CD14-positive monocyte (primary cell): ENCODE data around the gene DAGLA. TPM values are rescaled to one million over a fixed set of nuclear protein-coding genes. Genes with fewer than 3 reads are reported as not detected.

Experiments
- DNase-seq, 3 donors: peaks; one replicate each; pipeline ENCODE4 v3.0.0-alpha.2; 2011 to 2022
- H2AFZ ChIP-seq: 2 replicates; pipeline ENCODE4 v1.6.0; 2012; ENCODE audit warnings: mild to moderate bottlenecking, low read depth, low read length, inconsistent platforms; ENCODE audit not compliant: insufficient read depth, poor library complexity, severe bottlenecking
- H3K27ac ChIP-seq, 2 donors: 1 replicate in 1 of 2; 2 replicates in 1 of 2; pipeline ENCODE4 v1.5.1; 2012 to 2013; ENCODE audit warnings: low read length in 2 of 2, control low read depth in 1 of 2, inconsistent platforms in 1 of 2, low read depth in 1 of 2, mild to moderate bottlenecking in 1 of 2
- H3K27me3 ChIP-seq, 2 donors: one replicate each; pipeline versions ENCODE4 v1.6.0 to v1.6.1; 2011 to 2013; ENCODE audit warnings: low read length in 2 of 2; ENCODE audit not compliant: control insufficient read depth in 2 of 2, insufficient read depth in 2 of 2
- H3K36me3 ChIP-seq, 2 donors: replicated peaks in 1 of 2; 1 replicate in 1 of 2; 2 replicates in 1 of 2; pipeline versions ENCODE4 v1.5.1 to v1.6.1; 2012 to 2013; ENCODE audit warnings: low read length in 2 of 2, control low read depth in 1 of 2, inconsistent platforms in 1 of 2, mild to moderate bottlenecking in 1 of 2; ENCODE audit not compliant: insufficient read depth in 2 of 2, control insufficient read depth in 1 of 2
- H3K4me1 ChIP-seq, 2 donors: 1 replicate in 1 of 2; 2 replicates in 1 of 2; pipeline versions ENCODE4 v1.5.1 to v1.6.1; 2012 to 2013; ENCODE audit warnings: low read length in 2 of 2, control low read depth in 1 of 2, inconsistent platforms in 1 of 2, mild to moderate bottlenecking in 1 of 2, moderate library complexity in 1 of 2; ENCODE audit not compliant: insufficient read depth in 2 of 2, control insufficient read depth in 1 of 2
- H3K4me2 ChIP-seq: replicated peaks from 2 replicates; pipeline ENCODE3; 2012; ENCODE audit warnings: low read length, moderate library complexity, mild to moderate bottlenecking; ENCODE audit not compliant: poor library complexity, severe bottlenecking; ENCODE audit errors: extremely low read depth
- H3K4me3 ChIP-seq, 3 experiments: fragments of 200-600 bp in 1 of 3; sonication (generic) in 1 of 3; replicated peaks in 1 of 3; 1 replicate in 2 of 3; 2 replicates in 1 of 3; pipeline ENCODE4 v1.5.1; 2011 to 2013; ENCODE audit warnings: low read length in 3 of 3, mild to moderate bottlenecking in 3 of 3, control low read depth in 2 of 3, low read depth in 2 of 3, inconsistent platforms in 1 of 3, moderate library complexity in 1 of 3
- H3K79me2 ChIP-seq: 2 replicates; pipeline ENCODE4 v1.6.0; 2012; ENCODE audit warnings: mild to moderate bottlenecking, control low read depth, inconsistent platforms, low read length, moderate library complexity; ENCODE audit not compliant: insufficient read depth
- H3K9ac ChIP-seq: 2 replicates; pipeline ENCODE4 v1.6.0; 2017; ENCODE audit warnings: low read length, mild to moderate bottlenecking; ENCODE audit not compliant: insufficient read depth, poor library complexity, severe bottlenecking
- H3K9me3 ChIP-seq, 2 donors: replicated peaks in 1 of 2; 1 replicate in 1 of 2; 2 replicates in 1 of 2; pipeline versions ENCODE4 v1.5.1 to v1.6.1; 2012 to 2013; ENCODE audit warnings: low read length in 2 of 2, control low read depth in 1 of 2; ENCODE audit not compliant: control insufficient read depth in 1 of 2, insufficient read depth in 1 of 2
- H4K20me1 ChIP-seq: 2 replicates; pipeline ENCODE4 v1.6.0; 2012; ENCODE audit warnings: mild to moderate bottlenecking, low read length, control low read depth, moderate library complexity; ENCODE audit not compliant: insufficient read depth
- H3K27ac Mint-ChIP-seq, 7 donors: one replicate each; pipeline ENCODE4 v1.8.0; 2020; ENCODE audit warnings: mild to moderate bottlenecking in 7 of 7, mixed read lengths in 7 of 7, moderate library complexity in 6 of 7, inconsistent platforms in 2 of 7
- H3K27me3 Mint-ChIP-seq, 3 donors: one replicate each; pipeline ENCODE4 v1.8.0; 2021 to 2022; ENCODE audit warnings: low read depth in 3 of 3, mild to moderate bottlenecking in 3 of 3, mixed read lengths in 3 of 3, moderate library complexity in 3 of 3, inconsistent platforms in 1 of 3
- H3K36me3 Mint-ChIP-seq, 2 donors: one replicate each; pipeline ENCODE4 v1.8.0; 2020; ENCODE audit warnings: mixed read lengths in 2 of 2, inconsistent platforms in 1 of 2, mild to moderate bottlenecking in 1 of 2
- H3K4me1 Mint-ChIP-seq: one replicate; pipeline ENCODE4 v1.8.0; 2020; ENCODE audit warnings: mild to moderate bottlenecking, mixed read lengths
- H3K4me3 Mint-ChIP-seq, 2 donors: one replicate each; pipeline ENCODE4 v1.8.0; 2020; ENCODE audit warnings: mild to moderate bottlenecking in 2 of 2, mixed read lengths in 2 of 2, moderate library complexity in 1 of 2
- H3K9me3 Mint-ChIP-seq, 7 donors: one replicate each; pipeline ENCODE4 v1.8.0; 2020 to 2022; ENCODE audit warnings: mixed read lengths in 7 of 7, mild to moderate bottlenecking in 6 of 7, moderate library complexity in 6 of 7, inconsistent platforms in 2 of 7
- WGBS: methylation state at CpG from one replicate; pipeline ENCODE4 v1.1.5; 2013; ENCODE audit warnings: missing lambda C conversion rate; ENCODE audit not compliant: insufficient coverage; 5-methylcytosine and 5-hydroxymethylcytosine counted together
- intact Hi-C, 2 donors: fragments of 100-400 bp; cut with micrococcal nuclease; formaldehyde crosslinking; loops; one replicate each; pipeline versions ENCODE4 v1.15.0 to v1.15.1; 2023
- polyA plus RNA-seq, 3 donors: library from polyadenylated mRNA; depleted of rRNA in 1 of 3; unstranded in 2 of 3; stranded (reverse) in 1 of 3; fragments of 300-500 nt in 2 of 3; fragments of >200 nt in 1 of 3; fragmentation: Illumina TruSeq in 2 of 3; gene quantifications; 1 replicate in 2 of 3; 2 replicates in 1 of 3; pipeline ENCODE4 v1.2.3, GENCODE V29; 2012 to 2021
- TF ChIP-seq, protein P1 (sequence below): fragments of 200-600 bp; IDR thresholded peaks from one replicate; pipeline ENCODE4 v1.8.0; 2022; ENCODE audit warnings: antibody characterized with exemption, mild to moderate bottlenecking

Gene DAGLA
- polyA plus RNA-seq, 3 donors = 0.16 to 6.7 (median 0.73) TPM

DNA sequence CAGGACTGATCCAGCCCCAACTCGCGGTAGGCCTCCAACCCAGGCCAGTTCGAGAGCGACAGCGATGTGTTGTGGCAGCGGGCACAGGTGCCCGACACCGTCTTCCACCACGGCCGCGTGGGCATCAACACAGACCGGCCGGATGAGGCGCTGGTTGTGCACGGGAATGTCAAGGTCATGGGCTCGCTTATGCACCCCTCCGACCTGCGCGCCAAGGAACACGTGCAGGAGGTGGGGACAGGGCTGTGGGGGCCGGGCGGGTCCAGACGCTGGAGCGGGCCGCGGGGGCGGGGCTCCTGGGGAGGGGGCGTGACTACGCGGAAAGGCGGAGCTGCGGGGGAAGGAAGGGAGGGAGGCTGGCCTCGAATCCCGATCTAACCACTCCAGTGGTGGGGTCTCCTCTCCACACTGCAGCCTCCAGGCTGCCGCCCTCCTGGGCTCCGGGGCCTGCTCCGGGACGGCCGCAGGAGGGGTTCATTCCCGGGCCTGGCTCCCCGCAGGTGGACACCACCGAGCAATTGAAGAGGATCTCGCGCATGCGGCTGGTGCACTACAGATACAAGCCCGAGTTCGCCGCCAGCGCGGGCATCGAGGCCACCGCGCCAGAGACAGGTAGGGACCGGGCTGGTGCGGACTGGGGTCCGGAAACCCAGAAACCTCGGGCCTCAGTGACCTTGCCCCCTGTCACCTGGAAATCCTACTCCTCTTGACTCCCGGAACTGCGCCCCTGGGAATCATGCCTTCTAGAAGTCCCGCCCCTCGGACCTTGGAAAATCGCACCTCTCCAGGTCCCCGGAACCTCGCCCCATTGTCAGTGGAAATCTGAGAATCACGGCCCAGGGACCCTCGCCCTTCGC lies 97.3 kb downstream of the DAGLA start:
- Histone ChIP-seq H3K79me2 (no peaks in the 10 kb centered on the region), H3K27ac (no peak overlapping the region), H3K27me3 (peaks cover 0 to 8% of the 10 kb centered on the region in 2 donors), H3K9me3 (no peaks in the 10 kb centered on the region), H3K4me1 (peaks cover 14 to 24% of the 10 kb centered on the region in 2 donors), H3K9ac (peak overlapping the region; percentile 10), H3K4me2 (peak overlapping the region; percentile 75), H4K20me1 (no peaks in the 10 kb centered on the region), H2AFZ (peak overlapping the region; percentile 69), H3K36me3 (no peaks in the 10 kb centered on the region), H3K4me3 (peak overlapping the region; percentile 12 to 67 (median 30))
- H3K4me1 Mint-ChIP-seq = peaks cover 19% of the 10 kb centered on the region
- peaks cover 0 to 3% (median 0%) of the 10 kb centered on the region in 7 donors for H3K9me3 Mint-ChIP-seq
- peaks cover 14 to 29% (median 22%) of the 10 kb centered on the region in 3 donors for H3K27me3 Mint-ChIP-seq
- TF ChIP-seq, protein P1, sequence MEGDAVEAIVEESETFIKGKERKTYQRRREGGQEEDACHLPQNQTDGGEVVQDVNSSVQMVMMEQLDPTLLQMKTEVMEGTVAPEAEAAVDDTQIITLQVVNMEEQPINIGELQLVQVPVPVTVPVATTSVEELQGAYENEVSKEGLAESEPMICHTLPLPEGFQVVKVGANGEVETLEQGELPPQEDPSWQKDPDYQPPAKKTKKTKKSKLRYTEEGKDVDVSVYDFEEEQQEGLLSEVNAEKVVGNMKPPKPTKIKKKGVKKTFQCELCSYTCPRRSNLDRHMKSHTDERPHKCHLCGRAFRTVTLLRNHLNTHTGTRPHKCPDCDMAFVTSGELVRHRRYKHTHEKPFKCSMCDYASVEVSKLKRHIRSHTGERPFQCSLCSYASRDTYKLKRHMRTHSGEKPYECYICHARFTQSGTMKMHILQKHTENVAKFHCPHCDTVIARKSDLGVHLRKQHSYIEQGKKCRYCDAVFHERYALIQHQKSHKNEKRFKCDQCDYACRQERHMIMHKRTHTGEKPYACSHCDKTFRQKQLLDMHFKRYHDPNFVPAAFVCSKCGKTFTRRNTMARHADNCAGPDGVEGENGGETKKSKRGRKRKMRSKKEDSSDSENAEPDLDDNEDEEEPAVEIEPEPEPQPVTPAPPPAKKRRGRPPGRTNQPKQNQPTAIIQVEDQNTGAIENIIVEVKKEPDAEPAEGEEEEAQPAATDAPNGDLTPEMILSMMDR = no peak
- intact Hi-C loops = no loop called here
- H3K27ac Mint-ChIP-seq = peak overlapping the region in 1 of 7 donors; percentile 25
- DNase-seq = peak in 1 of 3 donors; percentile 29
- H3K4me3 Mint-ChIP-seq = peak overlapping the region; percentile 66 to 85
- WGBS = 19% methylated on average over 47 of the region's 67 CpGs
- no peaks in the 10 kb centered on the region for H3K36me3 Mint-ChIP-seq

DNA sequence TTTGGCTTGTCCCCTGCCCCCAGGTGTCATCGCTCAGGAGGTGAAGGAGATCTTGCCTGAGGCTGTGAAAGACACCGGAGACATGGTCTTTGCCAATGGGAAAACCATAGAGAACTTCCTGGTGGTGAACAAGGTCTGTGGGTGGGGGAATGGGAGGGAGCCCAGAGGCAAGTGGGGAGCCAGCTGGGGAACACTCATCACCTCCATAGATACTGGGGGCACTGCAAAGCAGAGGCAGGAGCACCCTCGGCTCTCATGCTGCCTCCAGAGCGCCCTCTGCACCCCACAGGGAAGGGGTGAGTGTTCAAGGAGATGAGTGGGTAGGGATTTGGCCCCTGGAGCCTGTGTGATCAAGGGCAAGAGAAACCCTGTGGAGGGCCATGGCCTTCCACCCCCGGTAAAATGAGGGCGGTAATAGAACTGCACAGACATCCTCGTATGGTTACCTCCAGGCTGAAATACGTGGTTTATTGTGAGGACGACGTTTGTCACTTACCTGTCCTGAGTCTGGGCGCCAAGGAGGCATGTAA lies 98.2 kb downstream of the DAGLA start:
- H3K27me3 ChIP-seq = peaks cover 0 to 8% of the 10 kb centered on the region in 2 donors
- H4K20me1 ChIP-seq = no peaks in the 10 kb centered on the region
- Mint-ChIP-seq H3K36me3 (peaks cover 3 to 7% of the 10 kb centered on the region in 2 donors), H3K4me1 (peaks cover 13% of the 10 kb centered on the region), H3K4me3 (peak overlapping the region in 1 of 2 donors; percentile 85), H3K9me3 (peaks cover 0 to 3% (median 0%) of the 10 kb centered on the region in 7 donors), H3K27ac (no peak overlapping the region), H3K27me3 (peaks cover 14 to 29% (median 20%) of the 10 kb centered on the region in 3 donors)
- 92% methylated on average over 7 of the region's 11 CpGs for WGBS
- H3K27ac ChIP-seq = no peak overlapping the region
- H3K4me3 ChIP-seq = no peak overlapping the region
- TF ChIP-seq, protein P1 = no peak
- no peak for DNase-seq
- H2AFZ ChIP-seq = no peak overlapping the region
- intact Hi-C loops = no loop called here
- H3K9me3 ChIP-seq = no peaks in the 10 kb centered on the region
- no peaks in the 10 kb centered on the region for H3K36me3 ChIP-seq
- no peak overlapping the region for H3K9ac ChIP-seq
- H3K79me2 ChIP-seq = no peaks in the 10 kb centered on the region
- H3K4me2 ChIP-seq = no peak overlapping the region
- peaks cover 10 to 15% of the 10 kb centered on the region in 2 donors for H3K4me1 ChIP-seq
